SW 1271 (cell line): ENCODE measurements around the gene KRTAP5-1.
"Not testable (repeated sequence)": the region's sequence is repeated elsewhere in the genome, so short reads cannot be mapped to it uniquely, and the experiment has no call there.

Experiments
- DNase-seq, 2 experiments: peaks; one replicate each; lab custom pipeline; 2025; lab: John Stamatoyannopoulos, UW

Gene KRTAP5-1, protein sequence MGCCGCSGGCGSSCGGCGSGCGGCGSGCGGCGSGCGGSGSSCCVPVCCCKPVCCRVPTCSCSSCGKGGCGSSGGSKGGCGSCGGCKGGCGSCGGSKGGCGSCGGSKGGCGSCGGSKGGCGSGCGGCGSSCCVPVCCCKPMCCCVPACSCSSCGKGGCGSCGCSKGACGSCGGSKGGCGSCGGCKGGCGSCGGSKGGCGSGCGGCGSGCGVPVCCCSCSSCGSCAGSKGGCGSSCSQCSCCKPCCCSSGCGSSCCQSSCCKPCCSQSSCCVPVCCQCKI

DNA sequence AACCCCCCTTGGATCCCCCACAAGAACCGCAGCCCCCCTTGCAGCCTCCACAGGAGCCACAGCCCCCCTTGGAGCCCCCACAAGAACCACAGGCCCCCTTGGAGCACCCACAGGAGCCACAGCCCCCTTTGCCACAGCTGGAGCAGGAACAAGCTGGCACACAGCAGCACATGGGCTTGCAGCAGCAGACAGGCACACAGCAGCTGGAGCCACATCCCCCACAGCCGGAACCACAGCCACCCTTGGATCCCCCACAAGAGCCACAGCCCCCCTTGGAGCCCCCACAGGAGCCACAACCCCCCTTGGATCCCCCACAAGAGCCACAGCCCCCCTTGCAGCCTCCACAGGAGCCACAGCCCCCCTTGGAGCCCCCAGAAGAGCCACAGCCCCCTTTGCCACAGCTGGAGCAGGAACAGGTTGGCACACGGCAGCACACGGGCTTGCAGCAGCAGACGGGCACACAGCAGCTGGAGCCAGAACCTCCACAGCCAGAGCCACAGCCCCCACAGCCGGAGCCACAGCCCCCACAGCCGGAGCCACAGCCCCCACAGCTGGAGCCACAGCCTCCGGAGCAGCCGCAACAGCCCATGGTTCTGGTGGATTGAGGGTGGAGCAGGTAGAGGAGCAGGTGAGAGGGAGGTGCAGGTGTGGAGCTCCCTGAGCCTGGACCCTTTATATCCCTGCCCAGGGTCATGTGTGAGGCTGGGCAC, at the start of gene KRTAP5-1:
Gene KRTAP5-1, minus strand, starts transcription at position 623 of the 710 bp plus-strand sequence. Its CDS starts 34 bp downstream, at position 589.
- not testable (repeated sequence) for DNase-seq

DNA sequence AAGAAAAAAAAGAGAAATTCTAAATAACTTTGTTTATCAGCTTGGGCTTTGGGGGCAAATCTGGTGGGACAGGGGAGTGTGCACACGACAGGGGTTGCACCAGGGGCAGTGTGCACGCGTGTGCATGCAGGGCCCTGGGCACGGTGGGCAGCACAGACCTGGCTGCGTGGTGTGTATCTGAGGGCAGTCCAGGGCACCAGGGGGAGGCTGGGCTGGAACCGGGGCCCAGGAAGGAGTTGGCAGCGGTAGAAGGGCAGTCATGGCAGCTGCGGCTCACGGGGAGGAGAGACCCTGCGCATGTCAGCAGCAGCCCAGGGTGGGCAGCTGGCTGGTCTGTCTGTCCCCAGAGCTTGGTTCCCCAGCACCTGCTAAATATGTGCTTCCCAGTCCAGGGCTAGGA, 48.8 kb upstream of the KRTAP5-1 start:
- no peak for DNase-seq

DNA sequence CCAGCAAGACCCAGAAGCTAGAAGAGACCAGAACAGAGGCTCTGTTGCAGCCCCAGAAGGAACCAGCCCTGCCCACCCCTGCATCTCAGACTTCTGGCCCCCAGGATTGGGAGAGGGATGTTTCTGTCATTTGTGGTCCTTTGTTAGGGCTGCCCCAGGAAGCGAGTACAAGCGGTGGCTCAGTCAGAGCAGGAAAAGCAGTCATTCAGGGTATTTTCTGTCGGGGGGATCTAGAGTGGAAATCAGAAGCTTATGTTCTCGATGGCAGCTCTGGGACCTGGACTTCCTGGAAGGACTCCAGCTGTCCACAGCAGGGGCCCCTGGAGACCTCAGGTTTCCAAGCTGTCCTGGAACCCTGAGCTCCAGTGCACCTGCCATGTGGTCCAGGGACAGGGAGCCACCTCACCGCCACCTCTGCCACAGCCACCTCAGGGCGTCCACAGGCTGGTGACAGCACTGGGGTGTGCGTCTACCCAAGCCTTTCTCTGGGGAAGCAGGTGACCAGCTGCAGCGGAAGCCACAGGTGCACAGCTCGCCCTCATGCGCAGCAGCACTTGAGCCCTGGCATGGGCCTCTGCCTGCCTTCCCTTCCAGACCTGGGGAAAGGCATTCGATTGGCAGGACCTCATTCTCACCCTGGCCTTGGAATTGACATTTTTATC, 47.1 kb upstream of the KRTAP5-1 start:
- DNase-seq, result no peak

DNA sequence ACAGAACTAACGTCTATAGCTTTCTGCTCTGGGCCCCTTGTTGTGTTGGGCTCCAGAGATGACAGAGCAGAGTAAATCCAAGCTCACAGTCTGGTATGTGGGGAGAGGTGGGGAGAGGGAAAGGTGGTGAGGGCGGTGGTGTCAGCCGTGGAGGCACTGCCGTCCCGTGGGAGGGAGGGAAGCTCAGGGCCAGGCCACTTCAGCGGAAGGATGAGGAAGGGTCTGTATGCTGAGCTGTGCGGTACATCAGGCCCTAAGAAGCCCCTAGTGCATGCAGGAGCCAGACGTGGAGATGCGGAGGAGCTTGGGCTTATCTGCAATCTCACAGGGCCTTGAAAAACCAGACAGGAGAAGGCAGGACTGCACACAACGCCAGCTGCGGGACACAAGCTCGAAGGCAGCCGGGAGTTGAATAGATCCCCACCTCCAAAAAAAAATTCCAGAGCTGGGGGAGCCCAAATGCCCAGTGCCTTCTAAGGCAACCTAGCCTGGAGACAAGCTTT, 46.0 kb upstream of the KRTAP5-1 start:
- DNase-seq, result no peak

DNA sequence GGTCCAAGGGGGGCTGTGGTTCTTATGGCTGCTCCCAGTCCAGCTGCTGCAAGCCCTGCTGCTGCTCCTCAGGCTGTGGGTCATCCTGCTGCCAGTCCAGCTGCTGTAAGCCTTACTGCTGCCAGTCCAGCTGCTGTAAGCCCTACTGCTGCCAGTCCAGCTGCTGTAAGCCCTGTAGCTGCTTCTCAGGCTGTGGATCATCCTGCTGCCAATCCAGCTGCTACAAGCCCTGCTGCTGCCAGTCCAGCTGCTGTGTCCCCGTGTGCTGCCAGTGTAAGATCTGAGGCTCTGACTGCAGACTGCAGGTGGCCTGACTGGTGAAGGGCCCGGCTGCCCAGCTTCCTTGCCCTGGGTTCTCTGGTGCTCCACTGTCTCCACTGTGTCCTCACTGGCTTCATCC, 45.2 kb upstream of the KRTAP5-1 start:
- DNase-seq, result no peak

DNA sequence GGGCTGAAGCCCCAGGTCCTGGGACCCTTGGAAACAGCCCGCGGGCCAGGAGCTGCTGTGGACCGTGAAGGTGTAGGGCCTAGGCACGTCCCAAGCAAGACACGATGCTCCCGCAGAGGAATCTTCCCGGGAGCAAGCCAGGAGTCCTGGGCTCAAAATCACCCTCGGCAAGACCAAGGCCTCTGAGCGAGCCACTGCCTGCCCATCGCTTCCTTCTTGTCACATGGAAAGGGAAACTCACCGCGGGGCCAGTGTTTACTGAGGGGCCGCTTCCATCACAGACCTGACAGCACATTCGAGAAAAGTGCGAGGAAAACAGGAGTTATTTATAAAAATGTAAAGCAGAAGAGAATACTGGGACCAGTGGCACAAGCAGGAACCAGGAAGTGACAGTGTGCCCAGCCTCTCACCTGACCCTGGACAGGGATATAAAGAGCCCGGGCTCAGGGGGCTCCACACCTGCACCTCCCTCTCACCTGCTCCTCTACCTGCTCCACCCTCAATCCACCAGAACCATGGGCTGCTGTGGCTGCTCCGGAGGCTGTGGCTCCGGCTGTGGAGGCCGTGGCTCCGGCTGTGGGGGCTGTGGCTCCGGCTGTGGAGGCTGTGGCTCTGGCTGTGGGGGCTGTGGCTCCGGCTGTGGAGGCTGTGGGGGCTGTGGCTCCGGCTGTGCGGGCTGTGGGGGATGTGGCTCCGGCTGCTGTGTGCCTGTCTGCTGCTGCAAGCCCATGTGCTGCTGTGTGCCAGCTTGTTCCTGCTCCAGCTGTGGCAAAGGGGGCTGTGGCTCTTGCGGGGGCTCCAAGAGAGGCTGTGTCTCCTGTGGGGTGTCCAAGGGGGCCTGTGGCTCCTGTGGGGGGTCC, 44.5 kb upstream of the KRTAP5-1 start, which contains the start of gene KRTAP5-5:
Gene KRTAP5-5, plus strand, starts transcription at position 450 of the 860 bp plus-strand sequence. Its CDS starts 66 bp downstream, at position 516.
- no peak for DNase-seq

DNA sequence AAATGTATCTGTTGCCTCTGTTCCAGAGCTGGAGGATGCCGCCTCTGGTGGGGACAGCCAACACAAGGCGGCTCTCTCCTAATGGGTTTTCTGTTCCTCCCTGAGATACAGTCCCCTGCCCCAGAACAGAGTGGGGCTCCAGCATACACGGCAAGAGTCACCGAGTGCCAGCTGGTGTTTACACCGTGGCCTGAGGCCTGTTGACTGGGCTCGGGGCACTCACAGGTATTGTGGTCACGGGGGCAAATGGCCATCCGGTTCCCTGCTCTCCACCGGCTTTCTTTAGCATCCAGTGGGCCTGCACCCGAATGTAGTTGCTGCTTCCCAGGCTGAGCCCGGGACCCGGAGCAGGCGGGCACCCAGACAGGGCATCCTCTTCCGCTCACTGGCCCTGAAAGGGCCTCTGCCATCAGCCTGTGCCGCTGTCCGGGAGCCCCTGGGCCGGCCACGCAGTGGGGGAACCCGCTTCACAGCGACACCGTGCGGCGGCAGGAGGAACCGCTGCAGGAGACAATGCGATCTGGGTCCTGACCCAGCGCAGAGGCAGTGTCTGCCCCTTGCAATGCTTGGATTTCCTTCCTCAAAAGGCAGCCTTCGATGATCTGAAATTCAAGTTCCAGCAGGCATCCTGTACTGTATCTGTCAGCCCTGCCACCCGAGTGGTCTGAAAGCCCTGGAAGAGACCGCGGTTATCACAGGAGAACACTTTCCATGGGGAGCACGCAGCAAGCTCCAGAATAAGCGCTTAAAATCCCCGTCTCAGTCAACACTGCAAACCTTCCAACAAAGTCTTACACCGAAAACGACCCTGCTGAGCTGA, 43.6 kb upstream of the KRTAP5-1 start:
- DNase-seq, result no peak

DNA sequence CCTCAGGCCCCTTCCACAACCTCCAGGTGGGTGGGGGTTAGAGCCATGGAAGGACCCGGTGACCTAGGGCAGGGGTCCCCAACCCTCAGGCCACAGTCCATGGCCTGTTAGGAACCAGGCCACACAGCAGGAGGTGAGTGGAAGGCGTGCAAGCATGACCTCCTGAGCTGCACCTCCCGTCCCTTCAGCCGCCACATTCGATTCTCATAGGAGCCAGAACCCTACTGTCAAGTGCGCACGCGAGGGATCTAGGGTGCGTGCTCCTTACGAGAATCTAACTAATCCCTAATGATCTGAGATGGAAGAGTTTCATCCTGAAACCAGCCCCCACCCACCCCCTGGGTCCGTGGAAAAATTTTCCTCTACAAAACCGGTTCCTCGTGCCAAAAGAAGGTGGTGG, 40.5 kb upstream of the KRTAP5-1 start:
- no peak for DNase-seq

DNA sequence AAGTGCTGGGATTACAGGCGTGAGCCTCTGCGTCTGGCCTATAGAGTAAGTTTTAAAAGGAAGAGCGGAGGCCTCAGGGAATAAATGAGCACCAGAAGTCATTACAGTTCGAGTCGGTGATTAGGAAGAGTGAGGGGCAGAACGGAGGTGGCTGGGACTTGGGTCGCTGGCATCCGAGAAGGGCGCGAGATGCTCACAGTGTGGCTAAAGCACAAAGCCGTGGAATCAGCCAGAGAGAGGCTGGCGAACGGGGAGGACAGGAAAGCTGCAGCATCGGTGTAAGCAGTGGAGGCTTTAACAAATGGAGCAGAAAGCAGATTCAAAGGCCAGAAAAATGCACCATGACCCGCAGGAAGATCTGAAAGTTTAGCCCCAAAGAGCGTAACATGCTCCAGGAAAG, 39.5 kb upstream of the KRTAP5-1 start:
- DNase-seq, result no peak

DNA sequence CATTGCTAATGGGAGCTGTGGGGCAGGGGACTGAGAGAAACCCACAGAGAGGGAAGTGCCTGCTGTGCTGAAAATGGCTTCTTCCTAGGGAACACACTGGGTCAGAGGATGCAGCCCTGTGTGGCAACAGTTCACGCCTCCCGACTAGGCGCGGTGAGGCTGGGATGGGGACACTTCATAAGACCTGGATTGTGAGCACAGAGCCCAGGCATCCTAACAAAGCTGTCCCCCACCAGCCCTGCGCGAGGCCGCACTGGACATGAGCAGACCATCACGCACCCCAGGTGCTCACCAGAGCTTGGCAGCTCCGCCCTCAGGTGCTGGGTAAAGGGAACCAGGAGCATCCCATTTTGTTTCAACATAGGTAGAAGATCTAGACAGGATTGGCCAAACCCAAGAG, 38.6 kb upstream of the KRTAP5-1 start:
- no peak for DNase-seq

DNA sequence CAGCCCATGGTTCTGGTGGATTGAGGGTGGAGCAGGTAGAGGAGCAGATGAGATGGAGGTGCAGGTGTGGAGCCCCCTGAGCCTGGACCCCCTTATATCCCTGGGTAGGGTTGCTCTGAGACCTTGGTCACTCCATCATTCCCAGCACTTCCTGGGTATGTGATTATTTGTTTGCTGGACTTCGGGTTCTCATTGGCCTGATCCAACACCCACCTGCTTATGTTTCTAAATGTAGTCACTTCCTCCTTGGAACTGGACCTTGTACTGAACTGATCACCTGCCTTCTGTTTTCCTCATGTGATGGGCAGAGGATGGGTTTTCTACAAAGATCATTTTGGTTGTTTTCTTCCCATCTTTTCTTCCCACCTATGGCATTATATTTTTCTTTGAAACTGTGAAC, 37.0 kb upstream of the KRTAP5-1 start, which contains the start of gene KRTAP5-4:
Gene KRTAP5-4, minus strand, starts transcription at position 53 of the 400 bp plus-strand sequence. Its CDS starts 45 bp downstream, at position 8.
- DNase-seq, result no peak

DNA sequence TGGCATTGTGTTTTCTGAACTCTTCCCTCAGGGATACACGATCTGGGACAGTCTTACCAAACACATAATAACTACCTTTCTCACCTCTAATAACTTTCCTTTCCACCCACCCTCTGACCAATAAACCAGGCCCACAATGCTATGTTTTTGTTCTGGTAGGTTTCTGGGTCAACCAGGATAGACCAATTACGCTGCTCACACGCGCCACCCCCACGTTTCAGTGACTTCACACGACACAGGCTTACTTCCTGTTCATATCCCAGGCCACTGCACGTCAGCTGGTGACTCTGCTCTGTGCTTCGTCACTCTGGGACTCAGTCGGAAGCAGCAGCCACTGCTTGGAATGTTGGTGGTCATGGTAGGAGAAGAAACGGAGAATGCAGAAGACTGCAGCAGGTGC, 34.4 kb upstream of the KRTAP5-1 start:
- no peak for DNase-seq

DNA sequence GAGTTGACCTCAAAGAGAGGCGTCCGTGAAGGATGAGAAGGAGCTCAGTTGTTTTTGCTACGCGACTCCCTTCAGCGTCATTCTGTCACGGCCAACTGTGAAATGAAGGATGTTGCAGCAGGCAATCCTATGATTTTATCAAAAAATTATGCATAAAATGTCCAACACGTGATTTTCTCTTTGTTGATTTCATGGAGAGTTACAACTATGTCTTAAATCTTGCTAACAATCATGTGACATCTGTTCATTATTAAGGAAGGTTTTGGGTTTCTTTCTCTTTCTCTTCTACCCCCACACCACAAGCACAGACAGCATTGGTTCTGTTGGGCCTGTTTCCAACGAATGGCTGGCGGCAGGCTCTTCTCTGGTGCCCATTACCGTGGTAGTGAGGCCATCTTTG, 33.1 kb upstream of the KRTAP5-1 start:
- no peak for DNase-seq

DNA sequence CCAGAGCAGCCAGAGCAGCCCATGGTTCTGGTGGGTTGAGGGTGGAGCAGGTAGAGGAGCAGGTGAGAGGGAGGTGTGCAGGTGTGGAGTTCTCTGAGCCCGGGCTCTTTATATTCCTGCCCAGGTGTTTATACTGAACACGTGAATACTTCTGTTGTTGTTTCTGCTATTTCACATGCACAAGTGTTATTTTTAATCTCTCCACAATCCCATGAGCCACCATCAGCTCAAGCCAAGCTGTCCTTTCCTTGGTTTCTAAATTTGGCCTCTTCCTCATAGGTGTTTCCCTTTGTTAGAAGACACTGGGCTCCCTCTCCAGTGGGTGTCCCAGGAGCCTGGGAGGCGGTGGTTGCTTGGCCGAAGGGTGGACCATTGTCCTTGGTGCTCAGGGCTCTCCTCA, 23.3 kb upstream of the KRTAP5-1 start, which contains the start of gene KRTAP5-3:
Gene KRTAP5-3, minus strand, starts transcription at position 101 of the 400 bp plus-strand sequence. Its CDS starts 78 bp downstream, at position 23.
- DNase-seq, result no peak

DNA sequence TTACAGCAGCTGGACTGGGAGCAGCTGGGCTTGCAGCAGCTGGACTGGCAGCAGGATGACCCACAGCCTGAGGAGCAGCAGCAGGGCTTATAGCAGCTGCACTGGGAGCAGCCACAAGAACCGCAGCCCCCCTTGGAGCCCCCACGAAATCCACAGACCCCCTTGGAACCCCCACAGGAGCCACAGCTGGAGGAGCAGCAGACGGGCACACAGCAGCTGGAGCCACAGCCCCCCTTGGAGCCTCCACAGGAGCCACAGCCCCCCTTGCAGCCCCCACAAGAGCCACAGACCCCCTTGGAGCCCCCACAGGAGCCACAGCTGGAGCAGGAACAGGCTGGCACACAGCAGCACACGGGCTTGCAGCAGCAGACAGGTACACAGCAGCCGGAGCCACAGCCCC, 22.8 kb upstream of the KRTAP5-1 start:
- not testable (repeated sequence) for DNase-seq

DNA sequence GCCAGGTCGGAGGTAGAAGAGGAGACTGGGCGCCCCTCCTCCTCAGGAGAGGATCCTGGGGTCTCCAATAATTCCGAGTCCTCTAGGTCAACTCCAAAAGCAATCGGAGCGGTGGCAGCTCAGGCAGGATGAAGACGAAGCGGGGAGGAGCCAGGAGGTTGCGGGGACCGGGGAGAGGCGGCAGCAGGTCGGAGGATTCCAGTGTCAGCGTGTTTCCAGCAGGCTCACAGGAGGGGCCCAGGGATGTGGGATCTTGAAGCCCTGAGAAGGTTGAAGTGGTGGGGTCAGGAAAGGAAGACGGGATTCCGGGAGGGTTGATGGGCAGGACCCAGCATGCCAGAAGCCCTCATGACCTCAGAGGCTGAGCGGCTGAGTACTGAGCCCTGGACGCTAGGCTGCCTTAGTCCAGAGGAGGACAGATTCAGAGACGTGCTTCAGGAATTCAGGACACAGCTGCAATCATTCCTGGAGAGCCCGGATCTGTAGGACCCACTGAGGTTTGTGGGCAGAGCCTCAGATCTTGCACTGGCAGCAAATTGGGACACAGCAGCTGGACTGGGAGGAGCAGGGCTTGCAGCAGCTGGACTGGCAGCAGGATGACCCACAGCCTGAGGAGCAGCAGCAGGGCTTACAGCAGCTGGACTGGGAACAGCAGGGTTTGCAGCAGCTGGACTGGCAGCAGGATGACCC, 22.2 kb upstream of the KRTAP5-1 start:
- DNase-seq, result not testable (repeated sequence)

DNA sequence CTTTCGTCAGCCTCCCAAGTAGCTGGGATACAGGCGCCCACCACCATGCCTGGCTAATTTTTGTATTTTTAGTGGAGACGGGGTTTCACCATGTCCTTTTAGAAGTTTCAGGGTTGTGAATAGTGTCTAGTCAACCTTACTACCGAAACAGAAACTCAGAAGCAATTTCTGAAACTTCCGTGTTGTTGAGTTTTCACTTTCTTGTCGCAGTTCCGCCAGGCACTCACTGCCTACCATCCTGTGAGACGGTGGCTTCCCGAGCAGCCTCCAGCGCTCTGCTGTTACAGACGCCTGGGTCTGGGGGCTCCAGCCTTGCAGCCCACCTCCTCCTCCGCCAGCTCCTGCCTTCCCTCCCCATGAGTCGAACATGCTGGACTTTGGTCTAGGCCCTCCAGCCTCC, 20.8 kb upstream of the KRTAP5-1 start:
- DNase-seq, result not testable (repeated sequence)

DNA sequence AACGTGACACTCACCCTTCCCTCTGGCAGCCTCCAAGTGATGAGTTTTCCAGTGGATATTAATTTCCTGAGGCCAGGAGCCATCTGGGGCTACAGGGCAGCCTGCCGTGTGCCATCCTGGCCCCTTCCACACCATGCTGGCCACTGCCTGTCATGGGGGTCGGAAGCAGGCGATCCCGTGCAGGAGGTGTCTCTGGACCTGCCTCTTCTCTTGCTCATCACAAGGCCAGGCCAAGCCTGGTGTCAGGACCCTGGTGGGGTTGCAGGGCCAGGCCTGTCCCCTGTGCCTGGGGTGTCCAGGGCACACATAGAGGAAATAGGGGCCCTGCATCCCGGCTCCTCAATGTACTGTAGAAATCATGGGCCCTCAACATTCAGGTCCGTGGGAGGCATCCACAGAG, 19.6 kb upstream of the KRTAP5-1 start:
- DNase-seq, result no peak

DNA sequence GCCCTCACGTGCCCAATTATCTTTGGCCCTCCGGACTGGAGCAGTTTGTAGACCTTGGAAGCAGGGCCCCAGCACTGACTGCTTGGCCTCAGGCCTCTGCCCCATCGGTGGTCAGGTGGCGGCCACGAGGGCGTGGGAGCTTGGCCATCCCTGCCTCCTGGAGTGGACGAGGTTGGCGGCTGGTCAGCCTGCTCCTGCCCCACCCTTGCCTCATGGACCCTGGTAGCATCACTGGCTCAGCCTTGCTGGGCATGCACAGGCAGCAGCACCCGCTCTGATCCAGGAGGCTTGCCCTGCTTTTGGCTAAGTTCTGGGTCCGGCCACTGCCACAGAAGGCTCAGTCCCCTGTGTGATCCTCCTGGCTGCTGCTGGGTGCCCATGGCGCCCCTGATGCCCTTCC, 19.1 kb upstream of the KRTAP5-1 start:
- no peak for DNase-seq

DNA sequence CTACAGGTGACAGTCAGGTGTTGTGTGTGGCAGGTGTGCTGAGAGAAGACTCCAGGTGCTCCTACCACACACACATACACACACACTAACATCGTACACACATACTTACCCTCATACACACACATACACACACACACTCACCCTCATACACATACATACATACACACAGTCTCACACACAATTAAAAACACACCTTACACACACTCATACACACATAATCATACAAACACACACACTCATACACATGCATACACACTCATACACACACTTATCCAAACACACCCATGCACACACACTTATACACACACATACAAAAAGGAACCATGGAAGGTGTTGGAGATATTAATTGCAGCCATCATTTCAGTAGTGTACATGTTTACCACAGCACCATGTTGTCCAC, 18.5 kb upstream of the KRTAP5-1 start:
- DNase-seq, result no peak
